Activated naive CD4-positive, alpha-beta T cell treated with anti-CD3 and anti-CD28 coated beads, Interleukin-2, amount 10 ng/mL, durations not matched to agents 7 days and 5 days (primary cell): Measurements from ENCODE around the gene PRR7.

Experiments used
- CTCF ChIA-PET: fragments of 350-600 bp; sonication (Branson Sonifier 250); formaldehyde crosslinking; loops from one replicate; lab custom pipeline; 2021; ENCODE audit warnings: antibody characterized with exemption; lab: Charles Lee
- DNase-seq: peaks from one replicate; pipeline ENCODE4 v3.0.0-alpha.2; 2020
- H3K27ac Mint-ChIP-seq: one replicate; pipeline ENCODE4 v1.8.0; 2021; ENCODE audit warnings: mild to moderate bottlenecking, moderate library complexity, mixed read lengths
- H3K27me3 Mint-ChIP-seq: one replicate; pipeline ENCODE4 v1.8.0; 2021; ENCODE audit warnings: mild to moderate bottlenecking, mixed read lengths
- H3K36me3 Mint-ChIP-seq: one replicate; pipeline ENCODE4 v1.8.0; 2021; ENCODE audit warnings: mixed read lengths
- H3K4me1 Mint-ChIP-seq: one replicate; pipeline ENCODE4 v1.8.0; 2021; ENCODE audit warnings: mixed read lengths
- H3K4me3 Mint-ChIP-seq: one replicate; pipeline ENCODE4 v1.8.0; 2021; ENCODE audit warnings: mild to moderate bottlenecking, moderate library complexity, mixed read lengths
- H3K9me3 Mint-ChIP-seq: one replicate; pipeline ENCODE4 v1.8.0; 2021; ENCODE audit warnings: mixed read lengths

PRR7 gene

GRCh38 chr5:177427919-177428573 is 18.6 kb upstream of the PRR7 start:
- Mint-ChIP-seq H3K27me3 (no peaks in the 10 kb centered on the region), H3K9me3 (no peaks in the 10 kb centered on the region), H3K4me1 (peaks cover 64% of the 10 kb centered on the region), H3K36me3 (peaks cover 53% of the 10 kb centered on the region), H3K27ac (peak overlapping the region; percentile 95), H3K4me3 (peak overlapping the region; percentile 92)
- CTCF ChIA-PET: interaction anchor here (1.7 to 14.5 kb wide), 3 partner anchors 18 to 27 kb away, joined by 7 to 172 read pairs (median 89); partner anchors contain the start of genes F12 and PFN3
- peak; percentile 45 for DNase-seq

- H3K27ac Mint-ChIP-seq: peak overlapping the region; percentile 95
- peaks cover 70% of the 10 kb centered on the region for H3K4me1 Mint-ChIP-seq
- DNase-seq: no peak
- peak overlapping the region; percentile 92 for H3K4me3 Mint-ChIP-seq
- H3K9me3 Mint-ChIP-seq: no peaks in the 10 kb centered on the region
- peaks cover 58% of the 10 kb centered on the region for H3K36me3 Mint-ChIP-seq
- H3K27me3 Mint-ChIP-seq: no peaks in the 10 kb centered on the region
- CTCF ChIA-PET: interaction anchor here (1.7 to 14.5 kb wide), 3 partner anchors 17 to 26 kb away, joined by 7 to 172 read pairs (median 89); partner anchors contain the start of genes F12 and PFN3
Measured at GRCh38 chr5:177428574-177429217, 17.9 kb upstream of the PRR7 start.

GRCh38 chr5:177429248-177430040 is 17.2 kb upstream of the PRR7 start:
- CTCF ChIA-PET: interaction anchor here (0.7 to 14.5 kb wide), 7 partner anchors 16 to 406 kb away, joined by 3 to 172 read pairs (median 5); partner anchors contain the start of genes F12 and PFN3
- Mint-ChIP-seq H3K27ac (peak overlapping the region; percentile 95), H3K4me3 (peak overlapping the region; percentile 92), H3K36me3 (peaks cover 65% of the 10 kb centered on the region), H3K27me3 (no peaks in the 10 kb centered on the region), H3K9me3 (no peaks in the 10 kb centered on the region), H3K4me1 (peaks cover 73% of the 10 kb centered on the region)
- peak; percentile 91 for DNase-seq

GRCh38 chr5:177430140-177430951 is 16.3 kb upstream of the PRR7 start:
- no peak for DNase-seq
- Mint-ChIP-seq H3K36me3 (peaks cover 72% of the 10 kb centered on the region), H3K4me1 (peaks cover 71% of the 10 kb centered on the region), H3K4me3 (peak overlapping the region; percentile 92), H3K27me3 (no peaks in the 10 kb centered on the region), H3K27ac (peak overlapping the region; percentile 95), H3K9me3 (no peaks in the 10 kb centered on the region)
- CTCF ChIA-PET: interaction anchor here (0.7 to 14.5 kb wide), 6 partner anchors 10 to 407 kb away, joined by 3 to 172 read pairs (median 12); partner anchors contain the start of genes F12 and PFN3

GRCh38 chr5:177430972-177431316 is 15.7 kb upstream of the PRR7 start:
- no peak for DNase-seq
- CTCF ChIA-PET: interaction anchor here (1.2 to 14.5 kb wide), 8 partner anchors 9 to 317 kb away, joined by 3 to 172 read pairs (median 8); partner anchors contain the start of genes F12, PFN3 and PRR7
- Mint-ChIP-seq H3K4me1 (peaks cover 73% of the 10 kb centered on the region), H3K9me3 (no peaks in the 10 kb centered on the region), H3K4me3 (peak overlapping the region; percentile 92), H3K27me3 (no peaks in the 10 kb centered on the region), H3K27ac (peak overlapping the region; percentile 95), H3K36me3 (peaks cover 78% of the 10 kb centered on the region)

GRCh38 chr5:177431317-177432142 is 15.1 kb upstream of the PRR7 start:
- Mint-ChIP-seq H3K36me3 (peaks cover 80% of the 10 kb centered on the region), H3K4me3 (peak overlapping the region; percentile 92), H3K27ac (peak overlapping the region; percentile 95), H3K27me3 (no peaks in the 10 kb centered on the region), H3K9me3 (no peaks in the 10 kb centered on the region), H3K4me1 (peaks cover 76% of the 10 kb centered on the region)
- peak; percentile 86 for DNase-seq
- CTCF ChIA-PET: interaction anchor here (0.7 to 14.5 kb wide), 11 partner anchors 9 to 317 kb away, joined by 3 to 172 read pairs (median 7); partner anchors contain the start of genes F12, PFN3 and PRR7

- H3K9me3 Mint-ChIP-seq: no peaks in the 10 kb centered on the region
- peaks cover 85% of the 10 kb centered on the region for H3K36me3 Mint-ChIP-seq
- no peaks in the 10 kb centered on the region for H3K27me3 Mint-ChIP-seq
- H3K27ac Mint-ChIP-seq: peak overlapping the region; percentile 95
- peak overlapping the region; percentile 92 for H3K4me3 Mint-ChIP-seq
- H3K4me1 Mint-ChIP-seq: peaks cover 83% of the 10 kb centered on the region
- CTCF ChIA-PET: interaction anchor here (0.7 to 14.5 kb wide), 12 partner anchors 8 to 318 kb away, joined by 3 to 172 read pairs (median 6); partner anchors contain the start of genes F12, PFN3 and PRR7
- no peak for DNase-seq
Measured at GRCh38 chr5:177432143-177432838, 14.3 kb upstream of the PRR7 start.

- no peaks in the 10 kb centered on the region for H3K27me3 Mint-ChIP-seq
- H3K4me3 Mint-ChIP-seq: peak overlapping the region; percentile 92
- CTCF ChIA-PET: interaction anchor here (1.1 to 14.5 kb wide), 6 partner anchors 12 to 44 kb away, joined by 3 to 172 read pairs (median 12); partner anchors contain the start of genes F12, PFN3 and PRR7
- H3K36me3 Mint-ChIP-seq: peaks cover 85% of the 10 kb centered on the region
- no peak for DNase-seq
- H3K9me3 Mint-ChIP-seq: no peaks in the 10 kb centered on the region
- H3K27ac Mint-ChIP-seq: peak overlapping the region; percentile 85
- H3K4me1 Mint-ChIP-seq: peaks cover 89% of the 10 kb centered on the region
Measured at GRCh38 chr5:177432839-177433657, 13.6 kb upstream of the PRR7 start.

GRCh38 chr5:177433658-177434217 is 12.9 kb upstream of the PRR7 start:
- DNase-seq: no peak
- H3K4me3 Mint-ChIP-seq: peak overlapping the region; percentile 15
- no peaks in the 10 kb centered on the region for H3K9me3 Mint-ChIP-seq
- H3K27me3 Mint-ChIP-seq: no peaks in the 10 kb centered on the region
- peaks cover 90% of the 10 kb centered on the region for H3K4me1 Mint-ChIP-seq
- CTCF ChIA-PET: interaction anchor here (1.0 to 14.5 kb wide), 4 partner anchors 20 to 43 kb away, joined by 3 to 172 read pairs (median 47); partner anchors contain the start of genes F12 and PFN3
- peaks cover 87% of the 10 kb centered on the region for H3K36me3 Mint-ChIP-seq
- peak overlapping the region; percentile 85 for H3K27ac Mint-ChIP-seq

- H3K27me3 Mint-ChIP-seq: no peaks in the 10 kb centered on the region
- H3K36me3 Mint-ChIP-seq: peaks cover 84% of the 10 kb centered on the region
- CTCF ChIA-PET: interaction anchor here (1.0 to 14.5 kb wide), 3 partner anchors 20 to 44 kb away, joined by 3 to 172 read pairs (median 5); partner anchors contain the start of genes F12 and PFN3
- H3K27ac Mint-ChIP-seq: peak overlapping the region; percentile 85
- H3K4me1 Mint-ChIP-seq: peaks cover 86% of the 10 kb centered on the region
- DNase-seq: peak; percentile 57
- no peaks in the 10 kb centered on the region for H3K9me3 Mint-ChIP-seq
- H3K4me3 Mint-ChIP-seq: peak overlapping the region; percentile 68
Measured at GRCh38 chr5:177434437-177434836, 12.2 kb upstream of the PRR7 start.
